Erythroblast (primary cell): ENCODE measurements around the gene TANK.

Experiments used
- GATA1 ChIP-seq: IDR thresholded peaks from 2 replicates; pipeline ENCODE4 v1.6.1; 2011; ENCODE audit warnings: low read depth, mild to moderate bottlenecking, control low read depth, low read length, moderate library complexity
- POLR2A ChIP-seq: IDR thresholded peaks from 2 replicates; pipeline ENCODE4 v1.6.1; 2011; ENCODE audit warnings: mild to moderate bottlenecking, low read length

- no peak for TF ChIP-seq GATA1
- no peak for TF ChIP-seq POLR2A
Measured at GRCh38 chr2:161138429-161138828, 21.8 kb upstream of the TANK start.
